ENCODE measurements around the gene MCU.
"Not testable (repeated sequence)": the region's sequence is repeated elsewhere in the genome, so short reads cannot be mapped to it uniquely, and the experiment has no call there.

The MCU gene

DNA sequence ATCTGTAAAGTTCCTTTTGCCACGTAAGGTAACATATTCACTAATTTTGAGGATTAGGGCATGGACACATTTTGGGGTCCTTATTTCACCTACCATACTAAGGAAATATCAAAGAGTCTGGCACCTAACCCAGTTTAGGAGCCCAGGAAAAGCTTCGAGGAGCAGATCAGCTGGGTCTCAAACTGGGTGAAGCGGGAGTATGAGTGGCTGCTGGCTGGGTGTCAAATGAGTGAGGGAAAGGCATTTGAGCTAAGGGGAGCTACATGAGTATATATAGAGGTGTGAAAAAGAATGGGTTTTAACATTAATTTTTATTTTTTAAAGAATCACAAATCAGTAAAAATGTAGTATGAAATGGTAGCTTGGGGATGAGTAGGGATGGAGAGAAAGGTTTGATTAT lies 71.3 kb downstream of the MCU start:
- no peak for DNase-seq

DNA sequence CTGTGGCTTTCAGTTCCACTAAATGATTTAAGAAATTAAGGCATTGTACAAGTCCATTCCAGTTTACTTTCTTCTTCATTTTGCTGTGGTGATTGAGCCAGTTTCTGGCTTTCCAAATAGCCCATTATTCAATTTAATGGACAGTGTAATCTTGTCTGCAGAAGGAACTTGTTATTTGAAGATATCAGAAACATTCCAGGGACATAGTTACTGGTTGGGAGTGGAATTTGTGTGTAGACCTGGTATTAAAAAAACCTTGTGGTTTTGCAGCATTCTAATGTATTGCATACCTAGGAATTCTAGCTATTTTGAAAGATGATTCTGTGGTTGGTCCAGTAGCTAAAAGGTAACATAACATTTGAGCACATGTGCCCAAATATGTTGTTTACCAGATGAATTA lies 72.2 kb downstream of the MCU start:
- no peak for DNase-seq

DNA sequence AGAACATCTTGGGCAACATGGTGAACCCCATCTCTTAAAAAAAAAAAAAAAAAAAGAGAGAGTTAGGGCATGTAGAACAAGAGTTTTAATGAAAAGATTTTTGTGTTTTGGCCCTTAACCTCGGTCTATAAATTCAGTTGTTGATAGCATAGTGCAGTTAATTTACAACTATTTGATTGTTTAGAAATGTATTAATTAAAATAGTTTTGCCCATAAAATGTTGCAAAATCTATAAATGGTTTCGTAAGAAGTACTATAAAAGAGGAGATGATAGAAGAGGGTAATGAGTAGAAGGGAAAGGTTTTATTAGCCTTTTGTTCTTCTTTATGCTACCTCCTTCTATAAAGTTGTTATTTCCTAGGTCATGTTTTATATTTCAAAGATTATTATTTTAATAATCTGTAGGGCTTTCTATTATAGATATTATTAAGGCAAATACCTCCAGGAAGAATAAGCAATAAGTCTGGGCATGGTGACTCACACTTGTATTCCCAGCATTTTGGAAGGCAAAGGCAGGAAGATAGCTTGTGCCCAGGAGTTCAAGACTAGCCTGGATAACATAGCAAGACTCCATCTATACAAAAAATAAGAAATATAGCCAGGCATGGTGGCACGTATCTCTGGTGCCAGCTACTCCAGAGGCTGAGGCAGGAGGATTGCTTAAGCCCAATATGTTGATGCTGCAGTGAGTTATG lies 73.3 kb downstream of the MCU start:
- DNase-seq = no peak

DNA sequence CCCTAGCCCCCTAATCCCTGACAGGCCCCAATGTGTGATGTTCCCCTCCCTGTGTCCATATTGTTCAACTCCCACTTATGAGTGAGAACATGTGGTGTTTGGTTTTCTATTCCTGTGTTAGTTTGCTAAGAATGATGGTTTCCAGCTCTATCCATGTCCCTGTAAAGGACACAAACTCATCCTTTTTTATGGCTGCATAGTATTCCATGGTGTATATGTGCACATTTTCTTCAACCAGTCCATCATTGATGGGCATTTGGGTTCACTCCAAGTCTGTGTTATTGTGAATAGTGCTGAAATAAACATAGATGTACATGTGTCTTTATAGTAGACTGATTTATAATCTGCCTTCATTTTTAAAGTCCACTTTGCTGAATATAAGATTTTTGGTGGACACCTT lies 79.3 kb downstream of the MCU start:
- DNase-seq = not testable (repeated sequence)

DNA sequence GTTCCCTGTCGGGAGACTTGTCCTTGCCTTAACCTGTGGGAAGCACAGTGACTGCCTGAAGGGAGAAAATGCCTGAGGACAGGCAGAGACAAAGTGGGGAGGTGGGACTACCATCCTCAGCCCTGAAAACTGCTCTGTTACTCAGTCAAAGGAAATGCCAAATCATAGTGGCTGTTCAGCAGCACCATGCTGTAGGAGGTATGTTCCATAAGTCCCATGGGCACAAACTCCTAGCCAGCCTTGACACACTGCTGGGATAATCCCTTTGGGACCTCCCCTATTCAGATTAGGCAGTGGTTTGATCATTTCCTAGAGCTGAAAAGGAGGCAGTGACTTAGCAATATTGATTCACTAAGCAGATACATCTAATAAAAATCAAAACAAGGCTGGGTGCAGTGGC lies 80.1 kb downstream of the MCU start:
- no peak for DNase-seq

DNA sequence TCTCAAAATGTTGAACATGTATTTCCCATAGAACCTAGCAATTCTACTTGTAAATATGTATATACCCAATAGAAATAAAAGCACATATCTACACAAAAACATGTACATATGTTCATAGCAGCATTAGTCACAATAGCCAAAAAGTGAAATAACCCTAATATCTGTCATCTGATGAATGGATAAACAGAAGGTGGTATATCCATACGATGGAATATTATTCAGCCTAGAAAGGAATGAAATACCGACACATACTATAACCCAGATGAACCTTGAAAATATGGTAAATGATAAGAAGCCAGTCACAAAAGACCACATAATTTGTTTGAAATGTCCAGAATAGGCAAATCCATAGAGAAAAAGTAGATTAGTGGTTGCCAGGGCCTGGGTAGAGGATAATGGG lies 87.9 kb downstream of the MCU start:
- DNase-seq = no peak

DNA sequence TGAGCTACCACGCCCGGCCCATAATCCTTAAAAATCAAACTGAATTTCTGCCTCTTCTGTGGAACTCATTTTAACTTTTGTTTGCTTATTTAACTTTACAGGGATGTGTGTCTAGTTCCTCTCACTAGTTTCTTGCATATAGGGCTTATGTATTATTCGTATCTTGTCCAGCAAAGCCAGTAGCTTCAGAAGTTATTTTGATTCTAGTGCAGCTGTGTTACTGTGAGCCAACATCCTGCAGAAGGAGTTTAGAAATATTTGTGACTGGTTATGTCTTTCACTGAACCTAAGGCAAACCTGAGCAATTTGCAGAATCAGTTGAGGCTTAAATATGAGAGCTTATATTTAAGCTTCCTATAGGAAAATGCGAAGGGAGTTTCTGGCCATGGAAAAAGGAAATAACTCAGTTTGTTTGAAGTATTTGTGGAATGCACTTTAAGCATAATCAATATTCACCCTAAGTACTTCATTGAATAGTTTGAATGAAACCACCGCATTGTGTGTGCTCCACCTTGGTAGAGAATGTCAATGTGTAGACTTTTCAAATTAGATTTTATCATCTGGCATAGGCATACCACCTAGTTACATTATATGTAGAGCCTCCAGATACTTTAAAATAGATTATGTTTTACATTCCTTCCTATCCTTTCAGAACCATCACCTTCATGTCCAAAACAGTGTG lies 90.8 kb downstream of the MCU start:
- no peak for DNase-seq

DNA sequence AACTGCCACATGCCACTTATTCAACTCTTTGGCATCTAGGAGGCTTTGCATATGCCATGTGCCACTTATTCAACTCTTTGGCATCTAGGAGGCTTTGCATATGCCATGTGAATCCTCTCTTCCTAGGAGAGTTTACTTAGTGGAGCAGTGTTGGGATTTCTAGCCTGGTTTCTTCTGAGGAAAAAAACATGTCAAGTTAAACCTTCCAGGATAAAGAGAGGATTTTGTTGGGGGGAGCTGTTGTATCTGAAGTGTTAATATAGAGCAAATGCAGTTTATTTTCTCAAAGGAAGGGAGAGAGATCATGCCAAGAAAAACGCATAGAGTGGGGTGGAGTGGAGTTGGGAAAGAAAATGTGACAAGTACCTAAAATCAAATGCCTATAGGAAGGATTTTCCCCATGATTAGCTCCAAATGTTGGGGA lies 91.5 kb downstream of the MCU start:
- DNase-seq = no peak

DNA sequence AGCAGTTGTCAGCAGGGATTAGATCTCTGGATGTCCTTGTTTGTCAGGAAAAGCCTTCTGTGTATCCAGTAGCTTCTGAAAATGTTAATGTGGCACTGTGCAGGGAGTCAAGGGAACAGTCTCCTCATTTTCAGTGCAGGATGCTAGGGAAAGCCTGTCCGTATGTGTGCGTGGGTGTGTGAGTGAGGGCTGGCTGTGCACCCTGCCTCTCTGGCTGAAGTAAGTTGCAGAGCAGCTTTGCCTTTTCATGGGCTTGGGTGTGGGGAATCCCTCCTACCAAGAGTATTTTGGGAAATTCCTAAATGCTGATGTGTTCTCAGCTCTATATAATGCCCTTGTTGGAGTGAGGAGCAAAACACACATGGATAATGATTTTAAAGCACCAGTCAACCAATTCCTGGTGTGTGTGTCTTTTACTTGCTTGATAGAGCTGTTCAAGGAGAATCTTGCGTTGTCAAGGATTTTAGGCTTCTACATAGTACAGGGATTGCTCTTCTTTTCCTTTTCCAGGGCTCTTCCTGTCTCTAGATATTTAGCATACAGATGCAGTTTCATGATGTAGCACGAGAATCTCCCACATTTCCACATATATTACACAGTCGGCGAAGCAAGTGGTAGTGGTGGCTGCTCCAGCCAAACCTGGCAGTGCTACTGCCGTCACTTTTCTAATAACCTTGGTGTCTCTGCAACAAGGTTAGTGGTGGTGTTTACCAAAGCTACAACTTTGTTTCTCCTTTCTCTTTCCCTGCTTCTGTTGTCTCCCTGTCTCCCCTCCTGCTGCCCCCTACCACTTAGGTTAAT lies 92.8 kb downstream of the MCU start:
- DNase-seq = peak; percentile 83

DNA sequence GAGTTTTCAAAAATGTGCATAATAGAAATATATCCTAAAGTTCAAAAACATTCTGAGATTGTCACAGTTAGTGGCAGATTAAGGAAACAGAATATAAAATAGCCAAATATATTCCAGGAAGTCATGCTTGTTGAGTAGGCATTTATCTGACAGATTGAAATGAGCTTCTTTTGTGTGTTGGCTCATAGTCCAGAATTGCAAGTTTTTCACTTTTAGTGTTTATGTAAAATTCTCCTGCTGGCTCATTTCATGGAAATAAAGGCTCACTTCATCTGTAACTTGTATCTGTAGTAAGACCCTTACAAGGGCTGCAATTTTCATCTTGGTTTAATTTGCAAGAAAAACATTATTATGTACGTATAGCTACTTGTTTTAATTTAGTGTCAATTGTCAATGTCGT lies 93.5 kb downstream of the MCU start:
- no peak for DNase-seq

DNA sequence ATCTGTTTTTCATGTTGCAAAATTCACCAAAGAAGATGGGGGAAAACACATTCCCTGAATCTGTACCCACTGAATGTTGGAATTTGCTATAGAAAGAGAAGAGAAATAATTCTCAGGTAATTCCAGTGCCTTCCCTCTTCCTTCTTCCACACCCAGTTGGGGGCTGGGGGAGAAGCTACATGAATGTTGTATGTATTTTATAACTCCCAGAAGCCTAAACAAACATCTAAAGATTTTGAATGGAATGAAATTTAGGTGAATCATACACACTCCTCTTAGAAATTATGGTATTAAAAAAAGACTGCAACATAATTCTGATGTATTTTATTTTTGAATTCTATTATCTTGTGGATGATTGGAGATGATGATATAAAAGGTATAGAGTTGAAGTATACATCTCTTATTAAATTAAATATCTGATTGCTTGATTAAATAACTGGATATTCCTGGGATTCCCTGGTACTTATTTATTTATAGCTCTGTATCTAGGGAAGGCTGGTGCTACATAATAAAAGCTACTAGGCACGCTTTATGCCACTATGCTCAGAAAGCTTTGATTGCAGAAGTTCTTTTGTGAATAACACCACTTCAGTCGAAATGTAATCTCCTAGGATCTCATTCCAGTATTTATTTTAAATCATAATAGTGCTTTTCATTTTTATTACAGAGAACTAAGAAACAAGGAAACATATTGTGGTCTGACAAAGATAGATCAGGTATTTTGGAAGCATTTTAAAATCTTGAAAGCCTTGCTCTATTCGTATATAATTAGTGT lies 98.5 kb downstream of the MCU start:
- DNase-seq = no peak

DNA sequence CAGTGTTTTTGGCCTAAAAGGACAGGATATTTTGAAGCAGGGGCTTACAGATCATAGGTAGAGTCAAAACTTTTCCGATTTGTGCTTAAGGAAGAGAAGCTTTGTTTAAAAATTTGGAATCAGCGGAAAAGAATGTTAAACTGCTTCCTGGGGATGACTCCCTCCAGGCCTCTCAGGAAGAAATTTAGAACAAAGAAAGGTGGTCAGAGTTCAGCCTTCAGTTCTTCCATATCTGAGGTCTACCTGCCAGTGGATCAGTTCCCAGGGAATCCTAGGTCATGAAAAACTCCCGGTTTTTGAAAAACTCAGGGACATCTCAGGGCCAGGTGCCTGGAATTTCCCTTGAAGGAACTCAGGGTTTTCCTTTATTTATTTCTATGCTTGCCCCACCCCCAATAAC lies 100.3 kb downstream of the MCU start:
- DNase-seq = no peak

DNA sequence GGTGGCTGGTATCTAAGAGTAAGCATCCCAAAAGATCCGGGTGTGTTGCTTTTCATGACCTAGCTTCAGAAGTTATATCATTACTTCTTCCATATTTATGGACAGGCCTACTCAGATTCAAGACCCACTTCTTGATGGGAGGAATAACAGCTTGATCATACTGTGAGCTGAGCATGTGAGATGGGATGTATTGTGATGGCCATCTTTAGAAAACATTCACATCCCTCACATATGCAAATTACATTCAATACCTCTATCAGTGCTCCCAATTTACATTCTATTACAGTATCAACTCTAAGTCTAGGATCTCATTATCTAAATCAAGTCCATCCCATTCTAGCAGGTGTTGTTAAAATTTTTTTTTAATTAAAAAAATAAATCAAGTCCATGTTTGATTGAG lies 101.8 kb downstream of the MCU start:
- no peak for DNase-seq

DNA sequence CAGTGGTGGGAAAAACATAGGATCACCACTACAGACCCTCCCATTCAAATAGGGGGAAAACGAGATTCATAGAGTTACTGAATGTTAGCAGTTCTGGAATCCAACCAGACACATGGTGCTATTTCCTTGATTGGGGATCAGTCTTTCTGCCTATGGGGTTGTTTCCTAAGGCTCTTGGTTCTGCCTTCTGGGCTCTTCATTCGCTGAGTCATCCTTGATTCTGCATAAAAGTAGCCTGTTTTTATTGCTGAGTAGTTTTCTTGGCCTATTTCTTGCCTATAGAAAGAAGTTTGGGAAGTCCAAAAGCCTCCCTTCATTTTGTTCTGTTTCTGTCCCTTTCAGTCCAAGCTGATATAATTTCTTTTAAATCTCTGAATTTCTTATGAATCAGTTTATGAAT lies 102.3 kb downstream of the MCU start:
- DNase-seq = no peak

DNA sequence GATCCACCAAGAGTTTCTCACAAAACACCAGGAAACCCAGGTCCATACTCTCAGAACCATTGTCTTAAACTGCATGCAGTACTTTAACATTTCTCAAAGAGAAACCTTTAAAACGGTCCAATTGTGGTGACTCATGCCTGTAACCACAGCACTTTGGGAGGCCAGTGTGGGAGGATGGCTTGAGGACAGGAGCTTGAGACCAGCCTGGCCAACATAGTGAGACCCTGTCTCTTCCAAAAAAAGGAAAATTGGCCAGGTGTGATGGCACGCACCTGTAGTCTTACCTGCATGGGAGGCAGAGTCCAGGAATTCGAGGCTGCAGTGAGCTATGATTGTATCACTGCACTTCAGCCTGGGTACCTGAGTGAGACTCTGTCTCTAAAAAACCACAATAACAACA lies 104.1 kb downstream of the MCU start:
- no peak for DNase-seq

DNA sequence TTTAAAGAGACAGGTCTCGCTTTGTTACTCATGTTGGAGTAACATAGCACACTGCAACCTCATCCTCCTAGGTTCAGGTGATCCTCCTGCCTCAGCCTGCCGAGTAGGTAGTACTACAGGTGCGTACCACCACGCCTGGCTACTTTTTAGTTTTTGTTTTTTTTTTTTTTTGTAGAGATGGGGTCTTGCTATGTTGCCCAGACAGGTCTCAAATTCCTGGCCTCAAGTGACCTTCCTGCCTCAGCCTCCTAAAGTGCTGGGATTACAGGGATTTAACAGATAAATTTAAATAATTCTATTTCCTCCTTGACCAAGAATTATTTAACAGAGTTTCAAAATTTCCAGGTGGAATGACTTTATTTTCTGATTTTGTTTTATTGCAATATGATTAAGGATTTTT lies 104.6 kb downstream of the MCU start:
- no peak for DNase-seq

DNA sequence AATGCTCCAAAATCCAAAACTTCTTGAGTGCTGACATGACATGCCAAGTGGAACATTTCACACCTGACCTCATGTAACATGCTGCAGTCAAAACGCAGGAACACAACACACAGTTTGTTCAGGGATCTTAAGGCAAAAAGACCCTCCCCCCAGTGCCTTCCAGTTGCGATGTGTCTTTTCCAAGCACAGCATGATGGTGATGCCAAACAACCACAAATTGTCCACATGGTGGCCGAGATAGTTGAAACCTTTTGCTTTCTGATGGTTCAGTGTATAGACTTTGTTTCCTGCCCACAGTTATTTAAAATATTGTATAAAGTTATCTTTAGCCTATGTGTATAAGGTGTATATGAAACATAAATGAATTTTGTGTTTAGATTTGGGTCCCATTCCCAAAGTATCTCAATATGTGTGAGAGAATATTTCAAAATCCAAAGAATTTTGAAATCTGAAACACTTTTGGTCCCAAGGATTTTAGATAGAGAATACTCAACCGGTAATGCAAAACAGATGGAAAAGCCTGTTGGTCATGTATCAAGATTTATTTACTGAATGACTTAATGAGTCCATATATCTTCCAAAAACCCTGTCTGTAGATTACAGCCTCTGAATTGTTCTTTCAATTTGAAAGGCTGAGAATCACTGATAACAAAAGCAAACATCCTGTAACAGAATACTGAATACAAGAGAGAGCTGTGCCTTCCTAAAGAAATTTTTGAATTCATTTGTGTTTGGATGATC lies 108.2 kb downstream of the MCU start:
- DNase-seq = no peak

DNA sequence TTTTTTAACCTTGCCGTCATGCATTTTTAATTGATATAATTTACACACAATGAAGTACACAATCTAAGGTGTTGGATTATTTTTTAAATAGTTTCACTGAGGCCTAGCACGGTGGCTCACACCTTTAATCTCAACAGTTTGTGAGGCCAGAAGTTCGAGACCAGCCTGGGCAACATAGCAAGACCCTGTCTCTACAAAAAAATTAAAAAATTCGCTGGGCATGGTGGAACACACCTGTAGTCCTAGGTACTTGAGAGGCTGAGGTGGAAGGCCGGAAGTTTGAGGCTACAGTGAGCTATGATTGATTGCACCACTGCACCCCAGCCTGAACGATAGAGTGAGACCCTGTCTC lies 108.8 kb downstream of the MCU start:
- no peak for DNase-seq

DNA sequence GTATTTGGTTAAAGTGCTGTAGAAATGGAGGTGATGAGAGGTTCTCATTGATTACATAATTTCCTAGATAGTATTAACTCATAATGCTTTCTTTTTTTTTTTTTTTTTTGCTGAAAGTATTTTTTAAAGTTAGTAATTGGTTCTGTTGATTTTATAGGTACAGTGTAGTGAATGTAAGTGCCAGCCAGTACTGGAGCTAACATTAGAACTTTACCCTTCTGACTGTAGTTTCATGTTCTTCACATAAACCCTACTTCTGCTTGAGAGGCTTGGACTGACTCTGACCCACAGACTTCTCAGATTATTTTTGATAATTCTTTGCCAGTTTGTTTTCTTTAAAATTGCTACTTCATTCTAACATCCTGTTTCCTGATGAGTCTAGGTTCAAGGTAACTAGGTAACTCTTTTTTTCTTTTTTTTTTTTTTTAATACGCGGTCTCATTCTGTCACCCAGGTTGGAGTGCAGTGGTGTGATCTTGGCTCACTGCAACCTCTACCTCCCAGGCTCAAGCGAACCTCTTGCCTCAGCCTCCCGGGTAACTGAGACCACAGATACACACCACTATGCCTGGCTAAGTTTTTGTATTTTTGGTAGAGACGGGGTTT lies 109.4 kb downstream of the MCU start:
- no peak for DNase-seq

DNA sequence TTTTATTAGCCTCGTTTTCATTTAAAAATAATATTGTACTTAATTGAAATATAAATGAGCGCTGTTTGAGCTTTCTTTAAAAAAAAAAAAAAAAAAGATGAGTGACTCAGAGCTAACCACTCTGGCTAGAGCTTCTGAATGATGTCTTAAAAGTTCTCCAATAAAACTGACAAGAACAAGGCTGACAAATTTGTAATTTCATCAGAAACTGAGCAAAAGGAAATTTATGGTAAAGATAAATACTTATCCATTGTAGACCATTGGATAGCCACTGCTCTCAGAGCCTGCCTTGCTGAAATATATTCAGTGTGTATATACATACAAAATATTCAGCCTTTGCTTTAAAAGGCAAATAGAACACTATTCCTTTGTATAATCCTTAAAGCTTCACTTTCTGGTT lies 110.4 kb downstream of the MCU start:
- DNase-seq = no peak

DNA sequence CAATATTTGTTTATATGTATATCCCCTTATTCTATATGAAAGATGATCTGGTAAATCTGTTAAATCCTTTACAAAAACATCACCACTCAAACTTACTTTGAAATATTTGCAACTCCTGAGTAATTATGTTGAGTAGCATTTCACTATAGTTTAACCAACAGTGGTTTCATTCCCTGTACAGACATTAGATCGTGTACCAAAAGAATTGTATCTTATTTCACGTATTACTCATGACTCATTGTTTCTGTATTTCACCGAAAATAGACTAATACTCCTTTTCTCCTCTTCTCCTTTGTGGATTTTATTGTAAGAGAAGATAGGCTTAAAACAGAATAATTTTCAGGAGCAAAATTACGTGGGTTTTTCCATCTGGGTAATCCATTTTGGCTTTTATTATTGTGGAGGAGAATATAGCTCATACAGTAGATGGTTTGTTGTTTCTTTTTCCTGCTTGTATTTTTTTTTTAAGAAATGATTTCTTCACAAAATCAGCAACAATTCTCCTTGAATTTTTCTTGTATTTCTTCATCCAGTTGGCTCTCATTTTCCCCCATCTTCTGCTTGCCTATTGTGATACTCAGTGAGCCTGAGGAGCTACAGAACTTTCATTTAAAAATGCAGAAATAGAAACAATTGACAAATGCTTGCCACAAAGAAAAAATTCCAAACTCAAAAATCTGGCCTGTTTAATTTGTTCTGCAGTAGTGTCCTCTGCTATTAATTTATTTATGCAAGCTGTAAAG lies 111.0 kb downstream of the MCU start:
- DNase-seq = no peak

DNA sequence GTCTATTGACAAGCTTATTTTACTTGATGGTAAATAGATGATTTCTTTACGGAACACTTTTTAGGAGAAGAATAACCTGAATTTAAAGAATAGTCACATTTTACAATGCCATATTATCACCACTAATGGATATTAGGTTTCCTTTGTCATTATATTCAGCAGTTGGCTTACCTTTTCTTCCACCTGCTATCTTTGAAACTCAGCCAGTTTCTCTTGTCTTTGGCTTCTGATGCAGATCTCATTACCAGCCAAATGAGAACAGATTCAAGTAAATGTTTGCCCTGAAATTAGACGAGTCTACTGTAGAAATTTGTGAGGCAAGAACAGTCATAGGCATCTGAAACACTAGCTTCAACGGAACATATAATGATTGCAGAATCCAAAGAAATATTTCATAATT lies 116.1 kb downstream of the MCU start:
- DNase-seq = no peak
